ENCODE data around the gene DLGAP5. TPM values are rescaled to one million over a fixed set of nuclear protein-coding genes. Genes with fewer than 3 reads are reported as not detected.

DLGAP5 gene
- polyA plus RNA-seq, 4 donors, result 0.81 to 13.2 (median 6.6) TPM

DNA sequence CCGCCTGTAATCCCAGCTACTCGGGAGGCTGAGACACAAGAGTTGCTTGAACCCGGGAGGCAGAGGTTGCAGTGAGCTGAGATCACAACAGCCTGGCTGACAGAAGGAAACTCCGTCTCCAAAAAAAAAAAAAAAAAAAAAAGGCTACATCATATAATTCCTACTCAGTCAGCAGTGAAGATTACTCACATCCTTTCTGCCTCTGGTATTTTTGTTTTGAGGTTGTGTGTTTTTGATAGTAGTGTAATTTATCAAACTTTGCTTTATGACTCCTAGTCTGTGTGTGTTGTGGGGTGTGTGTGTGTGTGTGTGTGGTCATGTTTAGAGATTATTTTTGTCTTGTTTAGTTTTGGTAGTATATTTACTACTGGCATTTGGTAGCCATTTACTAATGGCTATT, 29.8 kb upstream of the DLGAP5 start:
- no peak for FAIRE-seq
- Histone ChIP-seq H3K4me3 (ENCODE audit: low read depth in 1 of 3, low read length in 3 of 3) (no peak overlapping the region), H3K27me3 (ENCODE audit: control insufficient read depth in 3 of 3, insufficient read depth in 3 of 3, low read length in 3 of 3) (no peaks in the 10 kb centered on the region), H3K36me3 (ENCODE audit: control insufficient read depth in 3 of 3, insufficient read depth in 2 of 3, low read depth in 1 of 3, low read length in 3 of 3) (no peaks in the 10 kb centered on the region), H3K27ac (ENCODE audit: low read depth in 1 of 3, low read length in 2 of 3) (no peak overlapping the region), H3K9me3 (ENCODE audit: control insufficient read depth in 2 of 2, insufficient read depth in 1 of 2, low read depth in 1 of 2, low read length in 1 of 2) (peaks cover 0 to 5% of the 10 kb centered on the region in 2 donors), H3K4me1 (ENCODE audit: control insufficient read depth in 3 of 3, insufficient read depth in 2 of 3, low read depth in 1 of 3, low read length in 2 of 3) (no peaks in the 10 kb centered on the region)
- DNase-seq, result peak in 1 of 2 donors; percentile 10
- 43 to 71% (median 62%) methylated on average over 4 of the region's 4 CpGs for WGBS, 3 donors

DNA sequence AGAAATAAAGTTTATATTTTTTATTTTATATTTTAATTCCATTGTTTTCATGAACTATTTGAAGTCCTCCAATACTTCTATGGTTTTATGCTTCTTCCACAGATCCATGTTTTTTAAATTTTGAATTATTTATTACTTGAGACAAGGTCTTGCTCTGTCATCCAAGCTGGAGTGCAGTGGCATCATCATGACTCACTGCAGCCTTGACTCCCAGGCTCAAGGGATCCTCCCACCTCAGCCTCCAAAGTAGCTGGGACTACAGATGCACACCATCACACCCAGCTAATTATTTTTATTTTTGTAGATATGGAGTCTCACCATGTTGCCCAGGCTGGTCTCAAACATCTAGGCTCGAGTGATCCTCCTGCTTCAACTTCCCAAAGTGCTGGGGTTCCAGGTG, 28.8 kb upstream of the DLGAP5 start:
- DNase-seq (no peak), FAIRE-seq (no peak)
- H3K27ac ChIP-seq (ENCODE audit: low read depth in 1 of 3, low read length in 2 of 3), result no peak overlapping the region
- H3K4me1 ChIP-seq (ENCODE audit: control insufficient read depth in 3 of 3, insufficient read depth in 2 of 3, low read depth in 1 of 3, low read length in 2 of 3), result no peaks in the 10 kb centered on the region
- no peaks in the 10 kb centered on the region for H3K27me3 ChIP-seq (ENCODE audit: control insufficient read depth in 3 of 3, insufficient read depth in 3 of 3, low read length in 3 of 3)
- no peaks in the 10 kb centered on the region for H3K36me3 ChIP-seq (ENCODE audit: control insufficient read depth in 3 of 3, insufficient read depth in 2 of 3, low read depth in 1 of 3, low read length in 3 of 3)
- peaks cover 0 to 5% of the 10 kb centered on the region in 2 donors for H3K9me3 ChIP-seq (ENCODE audit: control insufficient read depth in 2 of 2, insufficient read depth in 1 of 2, low read depth in 1 of 2, low read length in 1 of 2)
- 93 to 95% (median 94%) methylated on average over 1 of the region's 1 CpG for WGBS, 3 donors
- no peak overlapping the region for H3K4me3 ChIP-seq (ENCODE audit: low read depth in 1 of 3, low read length in 3 of 3)

DNA sequence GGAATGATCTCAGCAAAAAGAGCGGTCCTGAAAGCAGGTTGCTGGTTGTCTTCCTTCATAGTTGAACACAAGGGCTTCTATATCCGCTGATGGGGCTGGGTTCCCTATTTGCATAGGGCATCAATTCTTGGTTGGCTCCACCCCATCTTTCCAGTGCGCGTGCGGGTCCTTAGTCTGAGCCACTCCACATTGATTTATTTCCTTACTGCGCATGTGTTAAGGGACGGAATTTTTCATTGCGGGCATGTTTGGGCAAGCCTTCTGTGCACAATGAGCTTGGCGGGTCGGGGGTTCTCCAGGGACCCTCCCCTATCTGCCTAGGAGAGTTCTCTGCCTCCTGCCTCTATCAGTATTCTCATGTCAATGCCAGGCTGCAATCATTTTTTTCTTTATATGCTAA, 21.2 kb upstream of the DLGAP5 start:
- Histone ChIP-seq H3K9me3 (ENCODE audit: control insufficient read depth in 2 of 2, insufficient read depth in 1 of 2, low read depth in 1 of 2, low read length in 1 of 2) (no peaks in the 10 kb centered on the region), H3K36me3 (ENCODE audit: control insufficient read depth in 3 of 3, insufficient read depth in 2 of 3, low read depth in 1 of 3, low read length in 3 of 3) (no peaks in the 10 kb centered on the region), H3K27me3 (ENCODE audit: control insufficient read depth in 3 of 3, insufficient read depth in 3 of 3, low read length in 3 of 3) (no peaks in the 10 kb centered on the region), H3K27ac (ENCODE audit: low read depth in 1 of 3, low read length in 2 of 3) (no peak overlapping the region), H3K4me3 (ENCODE audit: low read depth in 1 of 3, low read length in 3 of 3) (no peak overlapping the region), H3K4me1 (ENCODE audit: control insufficient read depth in 3 of 3, insufficient read depth in 2 of 3, low read depth in 1 of 3, low read length in 2 of 3) (no peaks in the 10 kb centered on the region)
- FAIRE-seq (no peak), DNase-seq (no peak)
- 80 to 87% (median 81%) methylated on average over 10 of the region's 10 CpGs for WGBS, 3 donors

DNA sequence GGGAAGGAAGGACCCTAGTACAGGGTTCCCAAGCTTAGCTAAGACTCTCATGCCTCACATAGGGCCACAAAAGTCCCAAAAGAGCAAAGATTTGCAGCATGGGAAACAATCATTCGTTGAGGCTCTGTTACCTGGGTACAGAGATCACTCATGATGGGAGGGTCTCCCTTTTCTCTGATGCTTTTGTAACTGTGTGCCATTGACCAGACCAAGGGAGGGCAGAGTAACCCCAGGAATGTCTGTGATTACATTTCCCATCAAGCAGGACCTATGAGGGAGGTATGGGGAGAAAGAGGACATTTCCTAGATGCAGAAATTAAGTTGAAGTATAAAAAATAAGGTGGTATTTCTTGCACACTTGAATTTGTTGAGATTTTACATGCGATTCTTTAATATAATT, 16.4 kb upstream of the DLGAP5 start:
- FAIRE-seq (no peak), DNase-seq (no peak)
- no peaks in the 10 kb centered on the region for H3K4me1 ChIP-seq (ENCODE audit: control insufficient read depth in 3 of 3, insufficient read depth in 2 of 3, low read depth in 1 of 3, low read length in 2 of 3)
- WGBS, 3 donors, result 59 to 76% (median 62%) methylated on average over 2 of the region's 2 CpGs
- H3K27ac ChIP-seq (ENCODE audit: low read depth in 1 of 3, low read length in 2 of 3), result no peak overlapping the region
- H3K27me3 ChIP-seq (ENCODE audit: control insufficient read depth in 3 of 3, insufficient read depth in 3 of 3, low read length in 3 of 3), result no peaks in the 10 kb centered on the region
- no peaks in the 10 kb centered on the region for H3K9me3 ChIP-seq (ENCODE audit: control insufficient read depth in 2 of 2, insufficient read depth in 1 of 2, low read depth in 1 of 2, low read length in 1 of 2)
- no peak overlapping the region for H3K4me3 ChIP-seq (ENCODE audit: low read depth in 1 of 3, low read length in 3 of 3)
- no peaks in the 10 kb centered on the region for H3K36me3 ChIP-seq (ENCODE audit: control insufficient read depth in 3 of 3, insufficient read depth in 2 of 3, low read depth in 1 of 3, low read length in 3 of 3)

DNA sequence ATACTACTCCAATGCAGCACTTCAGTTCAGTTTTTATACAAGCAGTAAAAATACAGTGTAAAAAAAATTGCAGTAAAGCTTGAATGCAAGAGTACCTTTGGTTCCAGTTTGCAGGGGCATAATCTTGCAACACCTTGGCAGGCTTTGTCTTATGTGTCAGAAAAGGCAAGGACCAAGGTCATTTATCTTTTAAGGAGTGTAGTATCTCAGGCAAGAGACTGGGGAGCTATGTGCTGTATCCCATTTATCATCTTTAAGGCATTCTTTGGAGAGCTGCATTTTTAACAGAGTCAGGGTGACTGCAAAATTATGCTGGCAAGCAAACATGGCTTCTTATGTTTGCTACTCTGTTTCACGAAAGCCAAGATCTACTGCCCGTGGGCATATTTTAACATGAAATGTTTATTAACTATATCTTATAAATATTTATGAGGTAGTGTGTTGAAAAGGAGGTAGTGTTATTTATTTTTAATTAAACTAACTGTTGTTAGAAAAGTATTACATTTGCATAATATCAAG, 14.8 kb upstream of the DLGAP5 start:
- Histone ChIP-seq H3K4me3 (ENCODE audit: low read depth in 1 of 3, low read length in 3 of 3) (no peak overlapping the region), H3K27me3 (ENCODE audit: control insufficient read depth in 3 of 3, insufficient read depth in 3 of 3, low read length in 3 of 3) (no peaks in the 10 kb centered on the region), H3K9me3 (ENCODE audit: control insufficient read depth in 2 of 2, insufficient read depth in 1 of 2, low read depth in 1 of 2, low read length in 1 of 2) (no peaks in the 10 kb centered on the region), H3K27ac (ENCODE audit: low read depth in 1 of 3, low read length in 2 of 3) (no peak overlapping the region), H3K4me1 (ENCODE audit: control insufficient read depth in 3 of 3, insufficient read depth in 2 of 3, low read depth in 1 of 3, low read length in 2 of 3) (peaks cover 0 to 6% (median 2%) of the 10 kb centered on the region in 3 donors), H3K36me3 (ENCODE audit: control insufficient read depth in 3 of 3, insufficient read depth in 2 of 3, low read depth in 1 of 3, low read length in 3 of 3) (no peaks in the 10 kb centered on the region)
- DNase-seq (peak; percentile 12 to 27), FAIRE-seq (no peak)
- 54 to 73% (median 67%) methylated on average over 2 of the region's 2 CpGs for WGBS, 3 donors

DNA sequence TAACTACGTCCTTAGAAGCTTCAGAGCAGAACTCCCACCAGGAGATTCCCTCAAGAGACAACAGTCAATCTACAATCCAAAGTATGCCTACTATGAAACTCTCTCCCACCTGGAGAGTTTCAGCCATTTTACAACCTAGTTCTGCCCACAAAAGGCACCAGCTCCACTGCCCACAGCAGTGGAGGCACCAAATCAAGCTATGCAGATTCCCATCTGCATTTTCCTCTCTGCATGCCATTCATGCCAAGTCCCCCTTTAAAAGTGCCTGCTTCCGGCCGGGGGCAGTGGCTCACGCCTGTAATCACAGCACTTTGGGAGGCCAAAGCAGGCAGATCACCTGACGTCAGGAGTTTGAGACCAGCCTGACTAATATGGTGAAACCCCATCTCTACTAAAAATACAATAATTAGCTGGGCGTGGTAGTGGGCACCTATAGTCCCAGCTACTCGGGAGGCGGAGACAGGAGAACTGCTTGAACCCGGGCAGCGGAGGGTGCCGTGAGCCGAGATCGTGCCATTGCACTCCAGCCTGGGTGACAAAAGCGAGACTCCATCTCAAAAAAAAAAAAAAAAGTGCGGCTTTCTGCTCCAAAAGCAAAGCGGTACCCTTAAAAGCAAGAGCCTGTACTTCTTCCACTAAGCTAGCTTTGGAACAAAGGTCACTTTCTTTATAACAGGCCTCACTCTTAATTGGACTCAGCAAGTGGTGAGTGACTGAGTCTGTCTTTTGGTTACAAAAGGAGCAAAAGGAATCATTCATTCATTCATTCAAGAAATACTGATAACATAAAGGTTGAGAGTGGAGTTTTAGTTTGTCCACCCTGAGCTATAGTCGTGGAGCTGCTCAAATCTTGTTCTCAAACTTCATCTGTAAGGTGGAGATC, 10.1 kb upstream of the DLGAP5 start:
- no peaks in the 10 kb centered on the region for H3K27me3 ChIP-seq (ENCODE audit: control insufficient read depth in 3 of 3, insufficient read depth in 3 of 3, low read length in 3 of 3)
- H3K36me3 ChIP-seq (ENCODE audit: control insufficient read depth in 3 of 3, insufficient read depth in 2 of 3, low read depth in 1 of 3, low read length in 3 of 3), result no peaks in the 10 kb centered on the region
- H3K9me3 ChIP-seq (ENCODE audit: control insufficient read depth in 2 of 2, insufficient read depth in 1 of 2, low read depth in 1 of 2, low read length in 1 of 2), result no peaks in the 10 kb centered on the region
- H3K4me1 ChIP-seq (ENCODE audit: control insufficient read depth in 3 of 3, insufficient read depth in 2 of 3, low read depth in 1 of 3, low read length in 2 of 3), result peaks cover 0 to 9% (median 2%) of the 10 kb centered on the region in 3 donors
- FAIRE-seq (no peak), DNase-seq (peak; percentile 65 to 69)
- peak overlapping the region in 1 of 3 donors; percentile 11 for H3K4me3 ChIP-seq (ENCODE audit: low read depth in 1 of 3, low read length in 3 of 3)
- peak overlapping the region in 1 of 3 donors; percentile 5 for H3K27ac ChIP-seq (ENCODE audit: low read depth in 1 of 3, low read length in 2 of 3)
- WGBS, 3 donors, result 26 to 63% (median 34%) methylated on average over 16 to 17 of the region's 17 CpGs

DNA sequence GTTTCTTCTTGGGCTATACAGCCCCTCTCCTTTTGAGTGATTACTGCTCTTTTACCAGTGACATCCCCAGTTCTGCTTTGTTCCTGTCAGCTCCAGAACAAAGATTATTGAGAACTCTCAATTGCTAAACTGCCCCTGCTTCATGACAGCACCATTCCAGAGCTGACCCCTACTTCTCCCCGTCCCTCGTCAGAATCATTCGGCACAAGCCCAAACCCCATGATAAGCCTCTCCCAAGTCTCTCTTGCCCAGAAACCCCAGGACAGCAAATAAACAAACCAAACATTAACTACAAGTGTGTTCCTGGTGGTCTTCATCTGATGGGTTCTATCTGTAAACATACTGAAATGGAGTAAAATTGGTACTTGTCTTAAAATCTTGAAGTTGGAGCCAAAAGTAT, 9.3 kb upstream of the DLGAP5 start:
- H3K4me3 ChIP-seq (ENCODE audit: low read depth in 1 of 3, low read length in 3 of 3), result no peak overlapping the region
- WGBS, 3 donors, result 55 to 78% (median 57%) methylated on average over 3 of the region's 3 CpGs
- H3K27me3 ChIP-seq (ENCODE audit: control insufficient read depth in 3 of 3, insufficient read depth in 3 of 3, low read length in 3 of 3), result no peaks in the 10 kb centered on the region
- H3K36me3 ChIP-seq (ENCODE audit: control insufficient read depth in 3 of 3, insufficient read depth in 2 of 3, low read depth in 1 of 3, low read length in 3 of 3), result no peaks in the 10 kb centered on the region
- no peak overlapping the region for H3K27ac ChIP-seq (ENCODE audit: low read depth in 1 of 3, low read length in 2 of 3)
- H3K9me3 ChIP-seq (ENCODE audit: control insufficient read depth in 2 of 2, insufficient read depth in 1 of 2, low read depth in 1 of 2, low read length in 1 of 2), result no peaks in the 10 kb centered on the region
- FAIRE-seq (no peak), DNase-seq (no peak)
- H3K4me1 ChIP-seq (ENCODE audit: control insufficient read depth in 3 of 3, insufficient read depth in 2 of 3, low read depth in 1 of 3, low read length in 2 of 3), result peaks cover 0 to 9% (median 2%) of the 10 kb centered on the region in 3 donors

DNA sequence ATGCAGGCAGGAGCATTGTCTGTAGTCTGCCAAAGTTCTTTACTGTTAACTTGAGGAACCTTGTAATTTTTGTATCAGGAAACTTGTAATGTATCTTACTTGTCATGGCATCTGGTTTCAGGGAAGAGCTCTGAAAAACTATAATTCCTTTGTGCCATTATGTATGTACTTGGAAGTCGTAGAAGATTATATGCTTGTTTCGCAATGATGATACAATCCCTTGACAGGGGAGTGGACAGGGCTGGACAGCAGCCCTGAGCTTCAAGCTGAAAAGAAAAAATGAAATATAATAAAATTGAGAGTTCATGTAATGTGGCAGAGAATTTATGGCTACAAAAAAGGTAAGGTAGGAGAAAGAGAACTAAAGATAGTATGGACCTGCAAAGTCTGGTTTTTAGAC, 7.4 kb upstream of the DLGAP5 start:
- no peaks in the 10 kb centered on the region for H3K9me3 ChIP-seq (ENCODE audit: control insufficient read depth in 2 of 2, insufficient read depth in 1 of 2, low read depth in 1 of 2, low read length in 1 of 2)
- no peak for FAIRE-seq
- no peak overlapping the region for H3K4me3 ChIP-seq (ENCODE audit: low read depth in 1 of 3, low read length in 3 of 3)
- 71 to 77% (median 77%) methylated on average over 2 of the region's 2 CpGs for WGBS, 3 donors
- no peak overlapping the region for H3K27ac ChIP-seq (ENCODE audit: low read depth in 1 of 3, low read length in 2 of 3)
- H3K27me3 ChIP-seq (ENCODE audit: control insufficient read depth in 3 of 3, insufficient read depth in 3 of 3, low read length in 3 of 3), result no peaks in the 10 kb centered on the region
- no peak for DNase-seq
- peaks cover 0 to 9% (median 2%) of the 10 kb centered on the region in 3 donors for H3K4me1 ChIP-seq (ENCODE audit: control insufficient read depth in 3 of 3, insufficient read depth in 2 of 3, low read depth in 1 of 3, low read length in 2 of 3)
- no peaks in the 10 kb centered on the region for H3K36me3 ChIP-seq (ENCODE audit: control insufficient read depth in 3 of 3, insufficient read depth in 2 of 3, low read depth in 1 of 3, low read length in 3 of 3)

Data from small intestine (tissue), 7 donors.